Neural crest cell (in vitro differentiated cells): ENCODE measurements around the gene CD58. TPM values are rescaled to one million over a fixed set of nuclear protein-coding genes. Genes with fewer than 3 reads are reported as not detected.

Experiments
- DNase-seq: peaks from one replicate; pipeline ENCODE4 v3.0.0; 2021; ENCODE audit warnings: low read depth, mixed read lengths, low spot score
- H3K27ac Mint-ChIP-seq: one replicate; pipeline ENCODE4 v1.8.0; 2021; ENCODE audit warnings: mild to moderate bottlenecking, mixed read lengths; ENCODE audit not compliant: unreplicated experiment
- H3K27me3 Mint-ChIP-seq: 2 replicates; pipeline ENCODE4 v1.8.0; 2021; ENCODE audit warnings: low read depth, mild to moderate bottlenecking, mixed read lengths
- H3K36me3 Mint-ChIP-seq: 2 replicates; pipeline ENCODE4 v1.8.0; 2021; ENCODE audit warnings: low read depth, mild to moderate bottlenecking, mixed read lengths
- H3K4me1 Mint-ChIP-seq: 2 replicates; pipeline ENCODE4 v1.8.0; 2021; ENCODE audit warnings: mixed read lengths
- H3K4me3 Mint-ChIP-seq: one replicate; pipeline ENCODE4 v1.8.0; 2021; ENCODE audit warnings: mild to moderate bottlenecking, mixed read lengths
- H3K9me3 Mint-ChIP-seq: 2 replicates; pipeline ENCODE4 v1.8.0; 2021; ENCODE audit warnings: mixed read lengths
- total RNA-seq: library from RNA; stranded (reverse); gene quantifications from 2 replicates; pipeline ENCODE4 v1.2.1, GENCODE V29; 2021
- TF ChIP-seq, protein P1 (sequence below): fragments of 200-600 bp; sonication (generic); conservative IDR thresholded peaks from 2 replicates; pipeline ENCODE4 v1.5.0; 2021; ENCODE audit warnings: antibody characterized with exemption, mild to moderate bottlenecking

Gene CD58
- total RNA-seq, 1 donor from 2014 or later: 7.1 TPM

DNA sequence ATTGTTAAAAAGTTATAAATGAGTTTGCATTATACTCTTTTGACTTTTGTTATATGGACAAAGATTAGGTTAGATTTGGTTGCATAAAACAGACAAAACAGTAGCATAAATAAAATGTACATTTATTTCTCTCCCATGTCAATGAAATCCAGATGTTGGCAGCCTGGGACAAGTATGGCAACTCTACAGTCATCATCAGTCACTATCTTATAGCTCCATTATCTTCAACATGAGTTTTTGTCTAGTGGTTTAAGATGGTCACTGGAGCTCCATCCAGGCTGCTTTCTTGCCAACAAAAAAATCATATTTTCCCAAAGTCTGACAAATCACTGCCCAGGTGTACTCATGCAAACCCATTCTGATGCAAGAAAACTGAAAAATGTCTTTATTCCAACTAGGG lies 83.8 kb downstream of the CD58 start:
- Mint-ChIP-seq H3K27ac (no peak overlapping the region), H3K9me3 (no peaks in the 10 kb centered on the region), H3K27me3 (no peaks in the 10 kb centered on the region), H3K36me3 (no peaks in the 10 kb centered on the region), H3K4me3 (no peak overlapping the region), H3K4me1 (peaks cover 45% of the 10 kb centered on the region)
- TF ChIP-seq, protein P1, sequence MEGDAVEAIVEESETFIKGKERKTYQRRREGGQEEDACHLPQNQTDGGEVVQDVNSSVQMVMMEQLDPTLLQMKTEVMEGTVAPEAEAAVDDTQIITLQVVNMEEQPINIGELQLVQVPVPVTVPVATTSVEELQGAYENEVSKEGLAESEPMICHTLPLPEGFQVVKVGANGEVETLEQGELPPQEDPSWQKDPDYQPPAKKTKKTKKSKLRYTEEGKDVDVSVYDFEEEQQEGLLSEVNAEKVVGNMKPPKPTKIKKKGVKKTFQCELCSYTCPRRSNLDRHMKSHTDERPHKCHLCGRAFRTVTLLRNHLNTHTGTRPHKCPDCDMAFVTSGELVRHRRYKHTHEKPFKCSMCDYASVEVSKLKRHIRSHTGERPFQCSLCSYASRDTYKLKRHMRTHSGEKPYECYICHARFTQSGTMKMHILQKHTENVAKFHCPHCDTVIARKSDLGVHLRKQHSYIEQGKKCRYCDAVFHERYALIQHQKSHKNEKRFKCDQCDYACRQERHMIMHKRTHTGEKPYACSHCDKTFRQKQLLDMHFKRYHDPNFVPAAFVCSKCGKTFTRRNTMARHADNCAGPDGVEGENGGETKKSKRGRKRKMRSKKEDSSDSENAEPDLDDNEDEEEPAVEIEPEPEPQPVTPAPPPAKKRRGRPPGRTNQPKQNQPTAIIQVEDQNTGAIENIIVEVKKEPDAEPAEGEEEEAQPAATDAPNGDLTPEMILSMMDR: no peak
- no peak for DNase-seq

DNA sequence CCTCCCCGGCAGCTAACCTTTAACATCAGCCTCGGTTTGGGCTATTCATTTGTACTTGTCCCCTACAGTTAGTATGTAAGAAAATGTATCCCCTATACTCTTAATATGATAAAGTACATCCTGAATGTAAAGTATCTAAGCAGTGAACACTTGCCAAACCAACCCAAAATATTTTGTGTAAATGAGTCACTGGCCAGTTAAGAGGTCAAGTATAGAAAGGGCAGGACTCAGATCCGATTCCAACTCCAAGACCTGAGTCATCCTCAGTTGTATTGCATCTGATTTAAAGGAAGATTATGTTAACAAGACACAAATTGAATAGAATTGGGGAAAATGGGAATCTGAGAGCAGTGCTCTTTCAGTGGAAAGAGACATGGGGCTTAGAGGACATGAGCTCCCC lies 84.4 kb downstream of the CD58 start:
- H3K27ac Mint-ChIP-seq: no peak overlapping the region
- H3K36me3 Mint-ChIP-seq: no peaks in the 10 kb centered on the region
- H3K4me3 Mint-ChIP-seq: no peak overlapping the region
- H3K4me1 Mint-ChIP-seq: peaks cover 39% of the 10 kb centered on the region
- no peaks in the 10 kb centered on the region for H3K9me3 Mint-ChIP-seq
- no peaks in the 10 kb centered on the region for H3K27me3 Mint-ChIP-seq
- TF ChIP-seq, protein P1: no peak
- DNase-seq: no peak

DNA sequence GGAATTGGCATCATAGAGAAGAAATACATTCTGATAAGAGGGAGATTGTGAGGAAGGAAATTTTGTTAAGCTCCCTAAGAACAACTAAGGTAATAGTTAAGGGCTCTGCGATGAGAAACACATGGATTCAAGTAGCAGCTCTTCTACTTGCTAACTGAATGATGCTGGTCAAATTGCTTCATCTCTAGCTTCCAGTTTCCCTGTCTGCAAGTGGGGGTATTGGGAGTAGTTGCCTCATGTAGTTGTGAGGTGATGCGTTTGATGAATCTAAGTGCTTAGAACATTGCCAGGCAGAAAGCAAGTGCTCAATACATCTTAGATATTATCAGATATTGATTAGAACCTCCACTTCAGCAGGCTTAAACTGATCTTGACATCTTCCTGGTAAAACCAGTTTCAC lies 84.8 kb downstream of the CD58 start:
- Mint-ChIP-seq H3K36me3 (no peaks in the 10 kb centered on the region), H3K9me3 (no peaks in the 10 kb centered on the region), H3K27me3 (no peaks in the 10 kb centered on the region), H3K4me3 (no peak overlapping the region), H3K4me1 (peaks cover 35% of the 10 kb centered on the region), H3K27ac (no peak overlapping the region)
- no peak for DNase-seq
- TF ChIP-seq, protein P1: no peak

DNA sequence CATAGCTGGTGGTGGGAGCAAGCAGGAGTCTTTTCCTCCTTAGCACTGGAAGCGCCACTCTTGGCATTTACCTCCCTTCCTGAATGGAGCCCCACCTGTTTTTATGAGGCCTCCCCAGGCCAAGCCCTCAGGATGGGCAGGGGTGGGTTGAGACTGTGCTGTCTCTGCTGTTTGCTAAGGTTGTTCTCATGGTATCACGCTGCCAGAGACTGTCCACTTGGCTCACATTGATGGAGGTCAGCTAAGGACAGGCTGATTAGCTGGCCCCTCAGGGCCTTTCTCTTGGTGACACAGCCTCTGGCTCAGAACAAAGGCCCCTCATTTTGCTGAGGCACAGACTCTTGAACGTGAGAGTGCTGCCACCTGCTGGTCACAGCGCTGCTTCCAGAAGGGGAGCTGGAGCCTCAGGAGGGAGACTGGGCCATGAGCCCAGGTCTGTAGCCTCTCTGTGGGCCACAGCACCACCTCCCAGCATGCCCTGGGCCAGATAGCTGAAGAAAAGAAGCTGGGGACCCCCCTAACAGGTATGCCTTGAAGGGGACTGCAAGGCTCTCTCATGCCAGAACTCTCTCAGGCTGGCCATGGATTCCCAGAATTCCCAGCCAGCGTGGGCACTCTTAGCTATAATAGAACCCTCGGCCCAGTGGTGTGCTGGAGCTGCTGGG lies 85.6 kb downstream of the CD58 start:
- Mint-ChIP-seq H3K4me3 (no peak overlapping the region), H3K27me3 (no peaks in the 10 kb centered on the region), H3K36me3 (no peaks in the 10 kb centered on the region), H3K4me1 (peaks cover 29% of the 10 kb centered on the region), H3K27ac (peak overlapping the region; percentile 86), H3K9me3 (no peaks in the 10 kb centered on the region)
- DNase-seq: peak; percentile 95
- TF ChIP-seq, protein P1: peak; percentile 95

DNA sequence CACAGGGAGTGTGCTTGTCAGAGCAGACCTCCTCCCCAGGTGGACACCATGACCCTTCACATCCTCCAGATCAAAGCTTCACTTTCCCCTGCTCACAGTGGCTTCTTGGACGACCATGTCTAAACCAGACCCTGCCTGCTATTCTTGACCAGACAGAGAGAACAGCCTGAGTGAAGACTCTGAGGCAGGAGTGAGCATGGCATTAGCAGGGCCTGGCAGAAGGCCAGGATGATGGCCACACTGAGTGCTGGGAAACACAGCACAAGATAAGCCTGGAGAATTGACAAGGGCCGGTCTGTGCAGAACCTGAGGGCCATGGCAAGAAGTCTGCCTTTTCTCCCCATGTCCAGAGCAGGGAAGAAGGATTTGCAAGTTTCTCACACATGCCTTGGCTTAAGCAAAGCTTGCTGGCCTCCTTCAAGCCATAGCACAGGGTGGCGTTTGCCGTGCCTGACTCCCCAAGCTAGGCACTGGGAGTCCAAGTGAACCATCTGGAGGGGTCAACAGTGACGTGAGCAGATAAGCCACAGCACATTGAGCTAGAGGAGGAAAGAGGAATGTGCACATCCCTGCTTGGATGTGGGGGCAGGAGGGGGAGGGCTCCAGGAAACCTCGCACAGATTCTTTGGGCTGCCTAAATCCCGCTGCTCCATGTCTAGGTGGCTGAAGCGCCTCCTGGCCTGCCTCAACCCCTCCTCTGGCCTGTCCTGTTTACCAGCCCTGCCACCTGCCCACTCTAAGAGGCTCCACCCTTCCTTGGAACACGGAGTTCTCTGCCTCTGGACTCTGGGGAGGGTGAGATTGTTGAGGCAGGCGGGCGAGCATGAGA lies 87.1 kb downstream of the CD58 start:
- Mint-ChIP-seq H3K4me3 (no peak overlapping the region), H3K9me3 (no peaks in the 10 kb centered on the region), H3K27me3 (no peaks in the 10 kb centered on the region), H3K27ac (peak overlapping the region; percentile 73), H3K4me1 (peaks cover 14% of the 10 kb centered on the region), H3K36me3 (no peaks in the 10 kb centered on the region)
- TF ChIP-seq, protein P1: no peak
- DNase-seq: no peak
